ES-I3 (cell line): ENCODE results near the gene LAYN.

Experiments used
- H3K36me3 ChIP-seq: 2 replicates; pipeline ENCODE4 v1.6.1; 2013; ENCODE audit warnings: mild to moderate bottlenecking, low read length, control low read depth, moderate library complexity; ENCODE audit not compliant: insufficient read depth
- H3K4me1 ChIP-seq: 2 replicates; pipeline ENCODE4 v1.6.1; 2013; ENCODE audit warnings: mild to moderate bottlenecking, control low read depth, low read length; ENCODE audit not compliant: insufficient read depth
- H3K9ac ChIP-seq: 2 replicates; pipeline ENCODE4 v1.6.1; 2013; ENCODE audit warnings: low read depth, mild to moderate bottlenecking, low read length, moderate library complexity
- H3K9me3 ChIP-seq: 2 replicates; pipeline ENCODE4 v1.6.1; 2013; ENCODE audit warnings: mild to moderate bottlenecking, low read length, moderate library complexity; ENCODE audit not compliant: control insufficient read depth, insufficient read depth

Gene LAYN

GRCh38 chr11:111540114-111540936, at the start of gene LAYN:
TSS of gene LAYN (plus strand) at chr11:111540720. CDS start at chr11:111540844, 124 bp downstream.
- no peaks in the 10 kb centered on the region for H3K36me3 ChIP-seq
- no peaks in the 10 kb centered on the region for H3K9me3 ChIP-seq
- H3K9ac ChIP-seq = peak within 1 kb of the TSS; percentile 68; the same call in 1 of the 2 replicates
- peaks cover 9% of the 10 kb centered on the region for H3K4me1 ChIP-seq

GRCh38 chr11:111494040-111494439, 46.5 kb upstream of the LAYN start:
- H3K9me3 ChIP-seq = no peaks in the 10 kb centered on the region; the same call in 1 of the 2 replicates
- H3K4me1 ChIP-seq = no peaks in the 10 kb centered on the region

GRCh38 chr11:111499483-111499882, 41.0 kb upstream of the LAYN start:
- Histone ChIP-seq H3K4me1 (no peaks in the 10 kb centered on the region), H3K36me3 (no peaks in the 10 kb centered on the region), H3K9me3 (no peaks in the 10 kb centered on the region), H3K9ac (no peak overlapping the region)

More at GRCh38 chr11:111494040-111494439, 46.5 kb upstream of the LAYN start:
- Histone ChIP-seq H3K9ac (no peak overlapping the region), H3K36me3 (no peaks in the 10 kb centered on the region)

GRCh38 chr11:111500481-111500880, 40.0 kb upstream of the LAYN start:
- Histone ChIP-seq H3K9me3 (no peaks in the 10 kb centered on the region), H3K36me3 (no peaks in the 10 kb centered on the region), H3K9ac (no peak overlapping the region), H3K4me1 (no peaks in the 10 kb centered on the region)

GRCh38 chr11:111502611-111503010, 37.9 kb upstream of the LAYN start:
- H3K9me3 ChIP-seq = no peaks in the 10 kb centered on the region
- no peaks in the 10 kb centered on the region for H3K4me1 ChIP-seq
- no peaks in the 10 kb centered on the region for H3K36me3 ChIP-seq
- H3K9ac ChIP-seq = no peak overlapping the region

- no peak overlapping the region for H3K9ac ChIP-seq
Observed at GRCh38 chr11:111510311-111510710, 30.2 kb upstream of the LAYN start.

GRCh38 chr11:111512296-111513239, 28.0 kb upstream of the LAYN start, which contains the start of gene BTG4:
TSS of gene BTG4 (minus strand) at chr11:111512386. CDS start at chr11:111498776, 13,610 bp downstream.
- no peaks in the 10 kb centered on the region for H3K9me3 ChIP-seq
- peak within 1 kb of the TSS; percentile 71; the same call in 1 of the 2 replicates for H3K9ac ChIP-seq
- H3K36me3 ChIP-seq = no peaks in the 10 kb centered on the region
- peaks cover 9% of the 10 kb centered on the region for H3K4me1 ChIP-seq

More at GRCh38 chr11:111510311-111510710, 30.2 kb upstream of the LAYN start:
- H3K9me3 ChIP-seq = no peaks in the 10 kb centered on the region
- no peaks in the 10 kb centered on the region for H3K36me3 ChIP-seq
- H3K4me1 ChIP-seq = peaks cover 9% of the 10 kb centered on the region

- peak overlapping the region; percentile 71; the same call in 1 of the 2 replicates for H3K9ac ChIP-seq
- H3K4me1 ChIP-seq = peaks cover 9% of the 10 kb centered on the region
- H3K36me3 ChIP-seq = no peaks in the 10 kb centered on the region
- H3K9me3 ChIP-seq = no peaks in the 10 kb centered on the region
Observed at GRCh38 chr11:111513240-111513605, 27.3 kb upstream of the LAYN start.

- Histone ChIP-seq H3K9me3 (no peaks in the 10 kb centered on the region), H3K4me1 (peaks cover 9% of the 10 kb centered on the region), H3K36me3 (no peaks in the 10 kb centered on the region), H3K9ac (peak within 1 kb of the TSS; percentile 38; the same call in 1 of the 2 replicates)
Observed at GRCh38 chr11:111514216-111515031, 26.1 kb upstream of the LAYN start, which contains the start of gene HOATZ. TSS of gene HOATZ (plus strand) at chr11:111514778. CDS start at chr11:111514785, 7 bp downstream.

GRCh38 chr11:111515591-111515990, 24.9 kb upstream of the LAYN start:
- Histone ChIP-seq H3K36me3 (no peaks in the 10 kb centered on the region), H3K9me3 (no peaks in the 10 kb centered on the region), H3K9ac (no peak overlapping the region), H3K4me1 (peaks cover 9% of the 10 kb centered on the region)

- Histone ChIP-seq H3K4me1 (peaks cover 10% of the 10 kb centered on the region; the same call in 1 of the 2 replicates), H3K36me3 (no peaks in the 10 kb centered on the region), H3K9ac (no peak overlapping the region), H3K9me3 (no peaks in the 10 kb centered on the region)
Observed at GRCh38 chr11:111518668-111519067, 21.9 kb upstream of the LAYN start.

- peaks cover 10% of the 10 kb centered on the region; the same call in 1 of the 2 replicates for H3K4me1 ChIP-seq
- H3K9ac ChIP-seq = no peak overlapping the region
- no peaks in the 10 kb centered on the region for H3K36me3 ChIP-seq
- no peaks in the 10 kb centered on the region for H3K9me3 ChIP-seq
Observed at GRCh38 chr11:111520560-111520959, 20.0 kb upstream of the LAYN start.

- Histone ChIP-seq H3K36me3 (no peaks in the 10 kb centered on the region), H3K9me3 (no peaks in the 10 kb centered on the region), H3K9ac (no peak overlapping the region), H3K4me1 (peaks cover 10% of the 10 kb centered on the region; the same call in 1 of the 2 replicates)
Observed at GRCh38 chr11:111521135-111521534, 19.4 kb upstream of the LAYN start.
